Prostate gland (tissue), 2 donors: Measurements from ENCODE around the gene COL24A1. TPM values are rescaled to one million over a fixed set of nuclear protein-coding genes. Genes with fewer than 3 reads are reported as not detected.
"Not testable (repeated sequence)": the region's sequence is repeated elsewhere in the genome, so short reads cannot be mapped to it uniquely, and the experiment has no call there.

ENCODE experiments used
- DNase-seq: peaks from one replicate; pipeline ENCODE4 v3.0.0-alpha.2; 2019; ENCODE audit warnings: low spot score
- H3K27ac ChIP-seq, 2 donors: fragments of 200-600 bp; sonication (generic); 2 replicates each; pipeline ENCODE4 v1.5.1; 2017 to 2019
- H3K27me3 ChIP-seq: fragments of 200-600 bp; sonication (generic); replicated peaks from 2 replicates; pipeline ENCODE4 v1.5.1; 2019; ENCODE audit not compliant: insufficient read depth
- H3K36me3 ChIP-seq, 2 donors: fragments of 200-600 bp; sonication (generic); 1 replicate in 1 of 2; 2 replicates in 1 of 2; pipeline versions ENCODE4 v1.5.1 to v1.8.1; 2017 to 2019
- H3K4me1 ChIP-seq: fragments of 200-600 bp; sonication (generic); replicated peaks from 2 replicates; pipeline ENCODE4 v1.5.1; 2019
- H3K4me3 ChIP-seq, 2 donors: fragments of 200-600 bp; sonication (generic); 2 replicates each; pipeline ENCODE4 v1.5.1; 2017 to 2019
- H3K9me3 ChIP-seq: fragments of 200-600 bp; sonication (generic); 2 replicates; pipeline ENCODE4 v1.5.1; 2017
- POLR2A ChIP-seq: fragments of 450-650 bp; IDR thresholded peaks from one replicate; pipeline ENCODE4 v1.6.1; 2016; ENCODE audit warnings: antibody characterized with exemption, mild to moderate bottlenecking
- POLR2AphosphoS5 ChIP-seq: sonication (generic); formaldehyde crosslinking; IDR thresholded peaks from one replicate; pipeline ENCODE4 v1.6.1; 2017; ENCODE audit warnings: antibody characterized with exemption
- WGBS: methylation state at CpG from one replicate; pipeline ENCODE4 v1.1.5; 2018; 5-methylcytosine and 5-hydroxymethylcytosine counted together
- intact Hi-C: fragments of 100-400 bp; cut with DNase I; formaldehyde crosslinking; loops from one replicate; pipeline ENCODE4 v1.14.2; 2022
- total RNA-seq, 2 donors: library from RNA; depleted of rRNA; stranded (reverse); fragments of >200 nt; gene quantifications; one replicate each; pipeline ENCODE4 v1.1.0, GENCODE V29; 2016
- TF ChIP-seq, protein P1 (sequence below), 4 experiments: fragments of 200-600 bp in 2 of 4; fragments of 450-650 bp in 2 of 4; sonication (generic) in 2 of 4; IDR thresholded peaks; 1 replicate in 3 of 4; 2 replicates in 1 of 4; pipeline ENCODE4 v1.5.1; 2016 to 2019; ENCODE audit warnings: antibody characterized with exemption in 4 of 4, mild to moderate bottlenecking in 2 of 4, moderate library complexity in 2 of 4

Gene COL24A1
- total RNA-seq, 2 donors from 2014 or later, result 0.28 to 0.32 TPM

DNA sequence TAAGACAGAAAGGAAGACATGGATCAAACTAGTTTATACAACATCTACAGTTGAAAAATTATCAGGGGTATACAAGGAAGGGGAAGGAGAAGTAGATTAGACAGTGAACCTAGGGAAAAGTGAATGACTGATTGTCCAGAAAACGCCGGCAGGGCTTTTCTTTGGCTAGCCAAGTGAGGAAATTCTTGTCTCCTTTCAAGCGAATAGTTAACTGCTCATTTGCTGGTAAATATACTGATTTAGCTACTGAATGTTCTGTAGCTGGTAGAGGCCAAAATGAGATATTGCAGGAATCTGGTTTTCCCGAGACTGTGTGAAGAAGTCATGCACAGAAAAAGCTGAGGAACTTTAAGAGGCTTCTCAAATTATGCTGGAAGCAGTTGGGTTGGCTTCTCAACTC, 319.8 kb downstream of the COL24A1 start:
- no peak overlapping the region for H3K27ac ChIP-seq
- H3K36me3 ChIP-seq, result no peaks in the 10 kb centered on the region
- H3K4me1 ChIP-seq, result no peaks in the 10 kb centered on the region
- H3K4me3 ChIP-seq, result no peak overlapping the region
- TF ChIP-seq POLR2A (no peak), POLR2AphosphoS5 (no peak)
- TF ChIP-seq, protein P1, sequence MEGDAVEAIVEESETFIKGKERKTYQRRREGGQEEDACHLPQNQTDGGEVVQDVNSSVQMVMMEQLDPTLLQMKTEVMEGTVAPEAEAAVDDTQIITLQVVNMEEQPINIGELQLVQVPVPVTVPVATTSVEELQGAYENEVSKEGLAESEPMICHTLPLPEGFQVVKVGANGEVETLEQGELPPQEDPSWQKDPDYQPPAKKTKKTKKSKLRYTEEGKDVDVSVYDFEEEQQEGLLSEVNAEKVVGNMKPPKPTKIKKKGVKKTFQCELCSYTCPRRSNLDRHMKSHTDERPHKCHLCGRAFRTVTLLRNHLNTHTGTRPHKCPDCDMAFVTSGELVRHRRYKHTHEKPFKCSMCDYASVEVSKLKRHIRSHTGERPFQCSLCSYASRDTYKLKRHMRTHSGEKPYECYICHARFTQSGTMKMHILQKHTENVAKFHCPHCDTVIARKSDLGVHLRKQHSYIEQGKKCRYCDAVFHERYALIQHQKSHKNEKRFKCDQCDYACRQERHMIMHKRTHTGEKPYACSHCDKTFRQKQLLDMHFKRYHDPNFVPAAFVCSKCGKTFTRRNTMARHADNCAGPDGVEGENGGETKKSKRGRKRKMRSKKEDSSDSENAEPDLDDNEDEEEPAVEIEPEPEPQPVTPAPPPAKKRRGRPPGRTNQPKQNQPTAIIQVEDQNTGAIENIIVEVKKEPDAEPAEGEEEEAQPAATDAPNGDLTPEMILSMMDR (IDR thresholded peaks at IDR 0.05), result no peak
- WGBS, result 61% methylated on average over 4 of the region's 4 CpGs
- no peaks in the 10 kb centered on the region for H3K27me3 ChIP-seq
- H3K9me3 ChIP-seq, result no peaks in the 10 kb centered on the region
- no peak for DNase-seq
- intact Hi-C loops, result no loop called here

DNA sequence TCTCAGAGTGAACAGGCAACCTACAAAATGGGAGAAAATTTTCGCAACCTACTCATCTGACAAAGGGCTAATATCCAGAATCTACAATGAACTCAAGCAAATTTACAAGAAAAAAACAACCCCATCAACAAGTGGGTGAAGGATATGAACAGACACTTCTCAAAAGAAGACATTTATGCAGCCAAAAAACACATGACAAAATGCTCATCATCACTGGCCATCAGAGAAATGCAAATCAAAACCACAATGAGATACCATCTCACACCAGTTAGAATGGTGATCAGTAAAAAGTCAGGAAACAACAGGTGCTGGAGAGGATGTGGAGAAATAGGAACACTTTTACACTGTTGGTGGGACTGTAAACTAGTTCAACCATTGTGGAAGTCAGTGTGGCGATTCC, 323.4 kb downstream of the COL24A1 start:
- H3K27ac ChIP-seq, DNase-seq, H3K4me1 ChIP-seq, H3K4me3 ChIP-seq, H3K27me3 ChIP-seq, H3K36me3 ChIP-seq, intact Hi-C loops, H3K9me3 ChIP-seq: not testable (repeated sequence)
- 100% methylated on average over 2 of the region's 2 CpGs for WGBS

DNA sequence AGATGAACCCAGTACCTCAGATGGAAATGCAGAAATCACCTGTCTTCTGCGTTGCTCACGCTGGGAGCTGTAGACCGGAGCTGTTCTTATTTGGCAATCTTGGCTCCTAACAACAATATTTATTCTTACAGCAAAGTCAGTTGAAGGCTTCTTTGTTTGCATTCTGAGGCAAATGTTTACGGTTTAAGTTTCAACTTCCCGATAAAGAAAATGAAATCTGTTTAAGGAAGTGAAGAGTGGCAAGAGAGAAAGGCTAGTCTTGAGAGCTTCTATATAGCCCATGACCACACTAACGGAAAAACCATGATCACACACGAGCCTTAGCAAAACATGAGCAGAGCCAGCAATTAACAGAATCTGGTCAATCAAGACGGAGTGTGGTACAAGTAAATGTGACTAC, 325.7 kb downstream of the COL24A1 start:
- WGBS, result 80% methylated on average over 8 of the region's 8 CpGs
- intact Hi-C loops, result no loop called here
- TF ChIP-seq POLR2AphosphoS5, result no peak
- TF ChIP-seq POLR2A, result no peak
- TF ChIP-seq, protein P1 (IDR thresholded peaks at IDR 0.05), result no peak
- Histone ChIP-seq H3K27ac (no peak overlapping the region), H3K36me3 (no peaks in the 10 kb centered on the region), H3K9me3 (no peaks in the 10 kb centered on the region), H3K4me1 (no peaks in the 10 kb centered on the region), H3K4me3 (no peak overlapping the region), H3K27me3 (no peaks in the 10 kb centered on the region)
- DNase-seq, result no peak

DNA sequence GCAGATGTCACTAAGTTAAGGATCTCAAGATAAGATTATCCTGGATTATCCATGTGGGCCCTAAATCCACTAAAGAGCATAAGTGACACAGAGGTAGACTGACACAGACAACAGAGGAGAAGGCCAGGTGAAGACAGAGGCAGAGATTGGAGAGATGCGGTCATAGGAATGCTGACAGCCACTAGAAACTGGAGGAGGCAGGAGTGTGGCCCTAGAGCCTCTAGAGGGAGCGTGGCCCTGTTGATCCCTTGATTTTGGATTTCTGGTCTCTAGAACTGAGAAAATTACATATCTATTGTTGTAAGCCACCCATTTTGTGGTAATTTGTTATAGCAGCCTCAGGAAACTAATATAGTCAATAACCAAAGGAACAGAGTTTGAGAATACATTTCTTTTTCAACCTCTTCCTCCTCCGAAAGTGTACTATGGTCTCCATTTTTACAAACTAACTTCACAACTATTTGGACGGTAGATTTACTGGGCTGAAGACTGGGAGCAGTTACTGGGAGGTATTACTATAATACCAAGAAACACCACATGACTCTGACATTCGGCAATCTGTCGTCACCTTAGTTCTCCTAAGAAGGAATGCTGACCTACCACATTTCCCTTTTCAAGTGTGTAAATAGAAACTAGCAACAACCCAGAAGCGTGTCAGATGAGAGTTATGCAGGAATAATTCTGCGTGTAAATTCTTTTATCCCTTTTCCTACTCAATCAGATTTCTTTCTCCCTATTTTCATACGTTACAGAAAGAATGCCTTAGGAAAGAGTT, 332.3 kb downstream of the COL24A1 start:
- no peak overlapping the region for H3K4me3 ChIP-seq
- DNase-seq, result no peak
- no peaks in the 10 kb centered on the region for H3K27me3 ChIP-seq
- TF ChIP-seq POLR2A, result no peak
- no peak for TF ChIP-seq POLR2AphosphoS5
- TF ChIP-seq, protein P1 (IDR thresholded peaks at IDR 0.05), result no peak
- no peak overlapping the region for H3K27ac ChIP-seq
- 77% methylated on average over 9 of the region's 9 CpGs for WGBS
- H3K4me1 ChIP-seq, result no peaks in the 10 kb centered on the region
- intact Hi-C loops, result no loop called here
- no peaks in the 10 kb centered on the region for H3K36me3 ChIP-seq
- H3K9me3 ChIP-seq, result no peaks in the 10 kb centered on the region

DNA sequence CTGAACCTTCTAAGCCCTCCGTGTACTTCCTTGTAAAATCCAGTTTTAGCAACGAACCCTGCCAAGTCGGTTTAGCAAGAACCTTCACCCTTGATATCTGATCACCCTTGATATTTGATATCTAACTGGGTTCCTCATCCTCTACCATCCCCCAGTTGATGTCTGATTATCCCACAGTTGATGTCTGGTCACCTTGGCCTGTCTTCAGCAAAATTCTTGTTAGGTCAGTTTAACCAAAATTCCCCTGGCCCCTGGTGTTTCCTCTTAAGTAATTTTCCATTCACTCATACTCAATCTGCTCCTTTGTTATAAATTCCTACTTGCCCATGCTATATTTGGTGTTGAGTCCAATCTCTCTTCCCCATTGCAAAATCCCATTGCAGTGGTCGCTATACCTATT, 333.9 kb downstream of the COL24A1 start:
- no peaks in the 10 kb centered on the region for H3K27me3 ChIP-seq
- no peaks in the 10 kb centered on the region for H3K9me3 ChIP-seq
- TF ChIP-seq POLR2AphosphoS5, result no peak
- no peak for TF ChIP-seq POLR2A
- TF ChIP-seq, protein P1 (IDR thresholded peaks at IDR 0.05), result no peak
- 40% methylated on average over 4 of the region's 4 CpGs for WGBS
- no peak overlapping the region for H3K4me3 ChIP-seq
- intact Hi-C loops, result no loop called here
- DNase-seq, result no peak
- no peak overlapping the region for H3K27ac ChIP-seq
- no peaks in the 10 kb centered on the region for H3K36me3 ChIP-seq
- H3K4me1 ChIP-seq, result peaks cover 4% of the 10 kb centered on the region
